Effector CD4-positive, alpha-beta T cell (primary cell): ENCODE measurements around the gene GULP1. TPM values are rescaled to one million over a fixed set of nuclear protein-coding genes. Genes with fewer than 3 reads are reported as not detected.
"Not testable (repeated sequence)": the region's sequence is repeated elsewhere in the genome, so short reads cannot be mapped to it uniquely, and the experiment has no call there.

Experiments used
- DNase-seq: peaks from one replicate; pipeline ENCODE4 v3.0.0-alpha.2; 2020
- total RNA-seq: gene quantifications from one replicate; lab custom pipeline; 2026; lab: John Stamatoyannopoulos, UW

The GULP1 gene
- total RNA-seq = not detected

- no peak for DNase-seq
Observed at GRCh38 chr2:188291617-188292347, at the start of gene GULP1. Gene GULP1, plus strand, starts transcription at chr2:188291874. Its CDS starts 185,829 bp downstream, at chr2:188477703.

GRCh38 chr2:188243381-188243780 lies 48.3 kb upstream of the GULP1 start:
- no peak for DNase-seq

- DNase-seq = no peak
Observed at GRCh38 chr2:188244383-188244782, 47.3 kb upstream of the GULP1 start.

GRCh38 chr2:188245230-188245629 lies 46.4 kb upstream of the GULP1 start:
- DNase-seq = no peak

GRCh38 chr2:188248513-188248912 lies 43.2 kb upstream of the GULP1 start:
- DNase-seq = no peak

- DNase-seq = no peak
Observed at GRCh38 chr2:188251034-188251433, 40.6 kb upstream of the GULP1 start.

- DNase-seq = no peak
Observed at GRCh38 chr2:188256420-188256819, 35.3 kb upstream of the GULP1 start.

- DNase-seq = no peak
Observed at GRCh38 chr2:188265315-188265714, 26.4 kb upstream of the GULP1 start.

GRCh38 chr2:188267776-188268175 lies 23.9 kb upstream of the GULP1 start:
- no peak for DNase-seq

- no peak for DNase-seq
Observed at GRCh38 chr2:188269004-188269403, 22.7 kb upstream of the GULP1 start.

- no peak for DNase-seq
Observed at GRCh38 chr2:188272121-188272520, 19.6 kb upstream of the GULP1 start.

GRCh38 chr2:188274274-188274673 lies 17.4 kb upstream of the GULP1 start:
- no peak for DNase-seq

- no peak for DNase-seq
Observed at GRCh38 chr2:188276255-188276654, 15.4 kb upstream of the GULP1 start.

- no peak for DNase-seq
Observed at GRCh38 chr2:188277786-188278185, 13.9 kb upstream of the GULP1 start.

GRCh38 chr2:188278388-188279092 lies 13.1 kb upstream of the GULP1 start:
- no peak for DNase-seq

GRCh38 chr2:188279093-188279445 lies 12.6 kb upstream of the GULP1 start:
- DNase-seq = no peak

GRCh38 chr2:188280811-188281222 lies 10.9 kb upstream of the GULP1 start:
- no peak for DNase-seq

- no peak for DNase-seq
Observed at GRCh38 chr2:188282907-188283306, 8.8 kb upstream of the GULP1 start.

GRCh38 chr2:188284251-188284650 lies 7.4 kb upstream of the GULP1 start:
- not testable (repeated sequence) for DNase-seq

- no peak for DNase-seq
Observed at GRCh38 chr2:188285049-188285448, 6.6 kb upstream of the GULP1 start.

- DNase-seq = no peak
Observed at GRCh38 chr2:188285774-188286173, 5.9 kb upstream of the GULP1 start.

GRCh38 chr2:188291142-188291616 lies 495 bp upstream of the GULP1 start:
- DNase-seq = no peak

GRCh38 chr2:188292348-188293239 lies 920 bp downstream of the GULP1 start:
- DNase-seq = no peak
